Stimulated activated memory B cell treated with anti-CD40 and anti-IgM and Interleukin-4, amounts not matched to agents 10 μg/mL and 1 μg/mL and 100 μg/mL, for 72 hours (primary cell): ENCODE results near the gene SETDB2.

Source experiments
- ATAC-seq: fragments of 150-1000 bp; cut with Tn5 transposase; 2 replicates; pipeline ENCODE4 v1.10.0; 2021
- H3K27ac Mint-ChIP-seq: one replicate; pipeline ENCODE4 v1.8.0; 2022; ENCODE audit warnings: mild to moderate bottlenecking, mixed read lengths
- H3K27me3 Mint-ChIP-seq: one replicate; pipeline ENCODE4 v1.8.0; 2022; ENCODE audit warnings: mixed read lengths
- H3K36me3 Mint-ChIP-seq: one replicate; pipeline ENCODE4 v1.8.0; 2022; ENCODE audit warnings: mixed read lengths
- H3K4me1 Mint-ChIP-seq: one replicate; pipeline ENCODE4 v1.8.0; 2022; ENCODE audit warnings: mixed read lengths
- H3K4me3 Mint-ChIP-seq: one replicate; pipeline ENCODE4 v1.8.0; 2022; ENCODE audit warnings: mild to moderate bottlenecking, moderate library complexity, mixed read lengths
- H3K9me3 Mint-ChIP-seq: one replicate; pipeline ENCODE4 v1.8.0; 2022; ENCODE audit warnings: mixed read lengths

Gene SETDB2

GRCh38 chr13:49443704-49444523 lies at the start of gene SETDB2, which contains the start of gene CAB39L:
TSS of gene SETDB2 (plus strand) at chr13:49444274. CDS start at chr13:49451894, 7,620 bp downstream.
TSS of gene CAB39L (minus strand) at chr13:49444064. CDS start at chr13:49382910, 61,154 bp downstream.
- H3K27me3 Mint-ChIP-seq, result no peaks in the 10 kb centered on the region
- no peaks in the 10 kb centered on the region for H3K9me3 Mint-ChIP-seq
- H3K36me3 Mint-ChIP-seq, result peaks cover 2% of the 10 kb centered on the region
- H3K27ac Mint-ChIP-seq, result peak within 1 kb of the TSS; percentile 95
- H3K4me3 Mint-ChIP-seq, result peak within 1 kb of the TSS; percentile 88
- H3K4me1 Mint-ChIP-seq, result peaks cover 57% of the 10 kb centered on the region
- peak; percentile 99 for ATAC-seq

DNA sequence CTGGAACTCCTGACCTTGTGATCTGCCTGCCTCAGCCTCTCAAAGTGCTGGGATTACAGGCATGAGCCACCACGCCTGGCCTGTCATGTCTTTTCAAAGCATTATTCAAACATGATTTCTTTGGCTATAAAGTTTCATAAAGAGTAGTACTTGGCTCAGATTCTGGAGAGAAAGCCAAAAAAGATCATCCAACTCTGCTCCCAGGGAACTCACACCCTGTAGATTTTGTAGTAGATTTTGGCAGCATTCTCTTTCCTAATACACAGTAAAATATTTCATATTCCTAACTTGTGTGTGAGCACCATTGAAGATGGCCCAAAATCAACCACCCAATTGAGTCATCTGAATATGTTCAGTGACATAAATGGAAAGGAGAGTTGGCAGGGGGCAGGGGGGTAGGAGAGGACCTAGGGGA lies 48.6 kb upstream of the SETDB2 start:
- H3K9me3 Mint-ChIP-seq, result peaks cover 3% of the 10 kb centered on the region
- H3K27me3 Mint-ChIP-seq, result no peaks in the 10 kb centered on the region
- H3K4me3 Mint-ChIP-seq, result no peak overlapping the region
- no peaks in the 10 kb centered on the region for H3K4me1 Mint-ChIP-seq
- no peak overlapping the region for H3K27ac Mint-ChIP-seq
- no peak for ATAC-seq
- peaks cover 6% of the 10 kb centered on the region for H3K36me3 Mint-ChIP-seq

DNA sequence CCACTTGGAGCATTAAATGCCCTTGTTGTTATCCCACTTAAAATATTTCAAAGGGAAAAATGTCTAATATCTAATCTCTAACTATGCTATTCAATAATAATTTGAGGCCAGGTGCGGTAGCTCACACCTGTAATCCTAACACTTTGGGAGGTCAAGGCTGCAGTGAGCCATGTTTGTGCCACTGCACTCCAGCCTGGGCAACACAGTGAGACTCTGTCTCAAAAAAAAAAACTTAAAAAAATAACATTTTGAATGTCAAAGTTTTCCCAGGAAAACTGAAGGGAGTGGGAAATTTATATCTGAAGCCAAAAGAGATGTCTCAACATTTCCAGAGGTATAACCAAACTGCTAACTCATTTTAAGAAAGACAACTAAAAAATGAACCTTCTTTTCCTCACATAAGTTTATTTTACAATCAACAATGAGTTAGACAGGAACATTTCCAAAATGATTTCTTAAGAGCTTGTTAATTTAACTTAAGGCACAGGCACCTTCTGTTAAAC lies 48.1 kb upstream of the SETDB2 start:
- Mint-ChIP-seq H3K4me1 (no peaks in the 10 kb centered on the region), H3K4me3 (no peak overlapping the region), H3K27ac (no peak overlapping the region), H3K9me3 (peaks cover 3% of the 10 kb centered on the region), H3K27me3 (no peaks in the 10 kb centered on the region), H3K36me3 (peaks cover 5% of the 10 kb centered on the region)
- ATAC-seq, result no peak

DNA sequence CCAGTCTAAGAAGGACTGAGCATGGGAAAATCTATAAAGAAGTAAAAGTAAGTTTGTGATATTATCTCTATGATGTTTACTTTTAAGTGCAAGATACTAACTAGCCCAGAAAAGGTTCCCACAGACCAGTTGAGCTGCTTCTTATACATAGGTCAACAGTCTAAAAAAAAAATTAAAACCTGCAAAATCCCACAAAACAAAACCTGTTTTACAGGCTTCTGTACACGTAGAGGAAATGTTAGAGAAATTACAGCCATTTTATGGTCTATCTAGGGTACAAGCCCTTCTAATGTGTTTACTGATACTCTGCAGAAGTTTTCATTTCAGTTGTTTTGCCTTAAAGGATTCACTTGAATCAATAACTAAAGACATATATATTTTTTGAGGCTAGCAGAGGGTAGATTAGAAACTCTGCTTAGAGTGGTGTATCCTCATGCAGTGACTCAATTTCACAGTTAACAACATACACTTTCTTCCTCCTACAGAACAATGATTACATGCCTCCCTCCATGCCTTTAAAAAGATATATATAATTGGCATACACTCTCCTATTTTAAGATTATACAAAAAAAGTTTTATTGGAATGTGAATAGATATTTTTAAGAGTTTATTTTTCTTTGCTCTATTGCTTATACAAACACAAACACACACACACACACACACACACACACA lies 44.1 kb upstream of the SETDB2 start:
- H3K27ac Mint-ChIP-seq, result no peak overlapping the region
- peaks cover 7% of the 10 kb centered on the region for H3K4me1 Mint-ChIP-seq
- no peak overlapping the region for H3K4me3 Mint-ChIP-seq
- peaks cover 10% of the 10 kb centered on the region for H3K9me3 Mint-ChIP-seq
- H3K36me3 Mint-ChIP-seq, result peaks cover 16% of the 10 kb centered on the region
- ATAC-seq, result no peak
- no peaks in the 10 kb centered on the region for H3K27me3 Mint-ChIP-seq

GRCh38 chr13:49400755-49401659 lies 43.1 kb upstream of the SETDB2 start:
- Mint-ChIP-seq H3K27ac (peak overlapping the region; percentile 8), H3K36me3 (peaks cover 26% of the 10 kb centered on the region), H3K4me1 (peaks cover 7% of the 10 kb centered on the region), H3K4me3 (peak overlapping the region; percentile 4), H3K9me3 (peaks cover 18% of the 10 kb centered on the region), H3K27me3 (no peaks in the 10 kb centered on the region)
- peak; percentile 80 for ATAC-seq

DNA sequence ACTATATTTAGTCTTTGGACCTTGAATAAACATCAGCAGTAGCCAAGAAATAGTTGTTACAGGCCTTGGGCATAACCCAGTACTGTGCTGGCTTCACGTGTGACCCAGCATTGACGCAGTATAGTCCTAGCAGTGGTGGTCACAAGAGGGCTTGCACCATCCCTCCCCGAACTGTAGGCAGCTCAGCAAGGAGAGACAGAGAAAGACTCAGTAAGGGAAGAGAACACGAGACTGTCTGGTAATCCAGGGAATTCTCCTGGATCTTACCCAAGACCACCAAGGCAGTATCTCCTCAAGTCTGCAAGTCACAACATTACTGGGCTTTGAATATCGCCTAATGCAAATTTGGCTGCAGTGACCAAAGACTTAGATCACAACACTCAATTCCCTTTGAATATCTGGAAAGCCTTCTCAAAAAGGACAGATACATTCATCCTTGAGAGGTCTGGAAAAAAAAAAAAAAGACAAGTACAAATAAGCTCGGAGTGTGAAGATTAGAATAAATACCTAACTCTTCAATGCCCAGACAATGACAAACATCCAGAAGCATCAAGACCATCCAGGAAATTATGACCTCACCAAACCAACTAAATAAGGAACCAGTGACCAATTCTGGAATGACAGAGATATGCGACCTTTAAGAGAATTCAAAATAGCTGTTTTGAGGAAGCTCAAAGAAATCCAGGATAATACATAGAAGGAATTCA lies 39.9 kb upstream of the SETDB2 start:
- peaks cover 18% of the 10 kb centered on the region for H3K9me3 Mint-ChIP-seq
- peaks cover 7% of the 10 kb centered on the region for H3K4me1 Mint-ChIP-seq
- H3K27ac Mint-ChIP-seq, result no peak overlapping the region
- no peak overlapping the region for H3K4me3 Mint-ChIP-seq
- no peaks in the 10 kb centered on the region for H3K27me3 Mint-ChIP-seq
- H3K36me3 Mint-ChIP-seq, result peaks cover 27% of the 10 kb centered on the region
- ATAC-seq, result no peak

DNA sequence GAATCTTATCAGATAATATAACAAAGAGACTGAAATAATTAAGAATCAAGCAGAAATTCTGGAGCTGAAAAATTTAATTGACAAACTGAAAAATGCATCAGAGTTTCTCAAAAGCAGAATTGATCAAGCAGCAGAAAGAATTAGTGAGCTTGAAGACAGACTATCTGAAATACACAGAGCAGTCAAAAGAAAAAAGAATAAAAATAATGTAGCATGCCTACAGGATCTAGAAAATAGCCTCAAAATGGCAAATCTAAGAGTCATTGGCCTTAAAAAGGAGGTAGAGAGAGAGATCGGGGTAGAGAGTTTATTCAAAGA lies 39.4 kb upstream of the SETDB2 start:
- Mint-ChIP-seq H3K4me3 (no peak overlapping the region), H3K27ac (no peak overlapping the region), H3K27me3 (no peaks in the 10 kb centered on the region), H3K9me3 (peaks cover 18% of the 10 kb centered on the region), H3K36me3 (peaks cover 27% of the 10 kb centered on the region), H3K4me1 (peaks cover 7% of the 10 kb centered on the region)
- no peak for ATAC-seq

DNA sequence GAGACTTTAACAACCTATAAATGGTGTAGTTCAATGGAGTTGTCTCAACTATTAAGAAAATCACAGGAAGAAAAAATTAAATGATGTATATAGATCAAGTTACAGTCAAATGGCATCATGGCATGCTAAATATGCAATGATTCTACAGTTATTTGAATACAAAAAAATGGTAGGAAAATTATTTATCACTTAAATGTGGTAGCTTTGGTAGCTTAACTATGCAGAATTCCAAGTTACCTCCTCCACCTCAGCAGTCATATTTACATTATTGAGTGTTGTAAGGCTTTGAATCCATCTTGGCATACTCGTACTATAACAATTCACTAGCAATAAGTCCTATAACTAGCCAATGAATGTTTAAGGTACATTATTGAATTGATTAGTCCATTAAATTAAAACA lies 37.0 kb upstream of the SETDB2 start:
- ATAC-seq, result no peak
- H3K9me3 Mint-ChIP-seq, result peaks cover 18% of the 10 kb centered on the region
- no peaks in the 10 kb centered on the region for H3K4me1 Mint-ChIP-seq
- no peak overlapping the region for H3K4me3 Mint-ChIP-seq
- no peak overlapping the region for H3K27ac Mint-ChIP-seq
- peaks cover 27% of the 10 kb centered on the region for H3K36me3 Mint-ChIP-seq
- no peaks in the 10 kb centered on the region for H3K27me3 Mint-ChIP-seq

- Mint-ChIP-seq H3K9me3 (peaks cover 18% of the 10 kb centered on the region), H3K27me3 (no peaks in the 10 kb centered on the region)
- no peak for ATAC-seq
Measured at GRCh38 chr13:49407936-49408335, 36.1 kb upstream of the SETDB2 start.

GRCh38 chr13:49409008-49409407 lies 35.1 kb upstream of the SETDB2 start:
- H3K27ac Mint-ChIP-seq, result no peak overlapping the region
- H3K4me1 Mint-ChIP-seq, result no peaks in the 10 kb centered on the region
- peaks cover 20% of the 10 kb centered on the region for H3K36me3 Mint-ChIP-seq
- no peaks in the 10 kb centered on the region for H3K27me3 Mint-ChIP-seq
- H3K9me3 Mint-ChIP-seq, result peaks cover 13% of the 10 kb centered on the region
- H3K4me3 Mint-ChIP-seq, result no peak overlapping the region
- ATAC-seq, result no peak

More at GRCh38 chr13:49407936-49408335, 36.1 kb upstream of the SETDB2 start:
- no peaks in the 10 kb centered on the region for H3K4me1 Mint-ChIP-seq
- H3K27ac Mint-ChIP-seq, result no peak overlapping the region
- peaks cover 27% of the 10 kb centered on the region for H3K36me3 Mint-ChIP-seq
- H3K4me3 Mint-ChIP-seq, result no peak overlapping the region

- peaks cover 10% of the 10 kb centered on the region for H3K36me3 Mint-ChIP-seq
- ATAC-seq, result no peak
- H3K4me3 Mint-ChIP-seq, result no peak overlapping the region
- no peaks in the 10 kb centered on the region for H3K4me1 Mint-ChIP-seq
- no peaks in the 10 kb centered on the region for H3K27me3 Mint-ChIP-seq
- peaks cover 8% of the 10 kb centered on the region for H3K9me3 Mint-ChIP-seq
- no peak overlapping the region for H3K27ac Mint-ChIP-seq
Measured at GRCh38 chr13:49410006-49410405, 34.1 kb upstream of the SETDB2 start.

- ATAC-seq, result no peak
- no peak overlapping the region for H3K27ac Mint-ChIP-seq
- no peaks in the 10 kb centered on the region for H3K4me1 Mint-ChIP-seq
Measured at GRCh38 chr13:49410477-49410876, 33.6 kb upstream of the SETDB2 start.

DNA sequence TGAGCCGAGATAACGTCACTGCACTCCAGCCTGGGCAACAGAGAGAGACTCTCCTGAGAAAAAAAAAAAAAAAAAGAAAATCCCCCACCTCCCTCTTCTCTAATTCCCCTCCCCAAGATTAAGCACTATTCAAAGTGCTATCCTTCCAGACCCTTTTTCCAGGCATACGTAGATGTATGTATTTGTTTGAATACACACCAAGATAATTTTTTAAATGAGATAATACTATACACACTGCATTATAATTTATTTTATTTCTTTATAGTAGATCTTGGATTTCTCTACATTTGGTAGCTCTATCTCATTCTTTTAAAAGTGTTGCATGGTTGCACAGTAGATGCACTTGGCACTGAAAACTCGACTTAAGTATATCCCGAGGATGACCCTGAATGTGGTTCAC lies 32.7 kb upstream of the SETDB2 start:
- ATAC-seq, result no peak
- Mint-ChIP-seq H3K9me3 (no peaks in the 10 kb centered on the region), H3K4me3 (no peak overlapping the region), H3K4me1 (no peaks in the 10 kb centered on the region), H3K27ac (no peak overlapping the region), H3K36me3 (no peaks in the 10 kb centered on the region), H3K27me3 (no peaks in the 10 kb centered on the region)

More at GRCh38 chr13:49410477-49410876, 33.6 kb upstream of the SETDB2 start:
- H3K4me3 Mint-ChIP-seq, result no peak overlapping the region
- peaks cover 5% of the 10 kb centered on the region for H3K9me3 Mint-ChIP-seq
- H3K36me3 Mint-ChIP-seq, result peaks cover 6% of the 10 kb centered on the region
- H3K27me3 Mint-ChIP-seq, result no peaks in the 10 kb centered on the region

- ATAC-seq, result no peak
- no peaks in the 10 kb centered on the region for H3K36me3 Mint-ChIP-seq
- H3K4me1 Mint-ChIP-seq, result no peaks in the 10 kb centered on the region
- no peaks in the 10 kb centered on the region for H3K9me3 Mint-ChIP-seq
- no peak overlapping the region for H3K27ac Mint-ChIP-seq
- no peak overlapping the region for H3K4me3 Mint-ChIP-seq
- no peaks in the 10 kb centered on the region for H3K27me3 Mint-ChIP-seq
Measured at GRCh38 chr13:49412749-49413148, 31.3 kb upstream of the SETDB2 start.
